AG10803 (cell line): Measurements from ENCODE around the gene PHYKPL.

Source experiments
- DNase-seq: peaks from one replicate; pipeline ENCODE4 v3.0.0; 2010; ENCODE audit warnings: low read depth
- H3K4me3 ChIP-seq: 2 replicates; pipeline ENCODE4 v1.5.1; 2011; ENCODE audit warnings: mild to moderate bottlenecking, low read length, control low read depth
- CTCF ChIP-seq: conservative IDR thresholded peaks from 2 replicates; pipeline ENCODE4 v1.5.1; 2011; ENCODE audit warnings: mild to moderate bottlenecking, low read length, control low read depth, inconsistent platforms

Gene PHYKPL

DNA sequence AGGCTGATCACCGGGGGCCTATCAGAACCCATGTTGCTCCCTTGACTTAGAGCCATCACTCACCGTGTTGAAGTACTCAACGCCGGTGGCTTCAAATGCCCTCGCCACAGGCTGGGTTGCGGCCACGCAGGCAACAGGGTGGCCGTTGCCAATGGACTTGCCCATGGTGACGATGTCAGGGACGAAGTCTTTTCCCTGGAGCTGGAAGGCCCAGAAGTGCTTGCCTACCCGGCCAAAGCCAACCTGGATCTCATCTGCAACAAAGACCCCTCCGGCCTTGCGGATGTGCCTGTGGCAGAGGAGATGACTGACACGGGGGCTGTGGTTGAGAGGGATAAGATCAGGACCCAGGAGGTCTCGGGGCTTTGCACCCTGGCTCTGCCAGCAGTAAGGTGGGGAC lies 10.3 kb downstream of the PHYKPL start:
- no peak for DNase-seq
- TF ChIP-seq CTCF, result no peak
- no peak overlapping the region for H3K4me3 ChIP-seq

DNA sequence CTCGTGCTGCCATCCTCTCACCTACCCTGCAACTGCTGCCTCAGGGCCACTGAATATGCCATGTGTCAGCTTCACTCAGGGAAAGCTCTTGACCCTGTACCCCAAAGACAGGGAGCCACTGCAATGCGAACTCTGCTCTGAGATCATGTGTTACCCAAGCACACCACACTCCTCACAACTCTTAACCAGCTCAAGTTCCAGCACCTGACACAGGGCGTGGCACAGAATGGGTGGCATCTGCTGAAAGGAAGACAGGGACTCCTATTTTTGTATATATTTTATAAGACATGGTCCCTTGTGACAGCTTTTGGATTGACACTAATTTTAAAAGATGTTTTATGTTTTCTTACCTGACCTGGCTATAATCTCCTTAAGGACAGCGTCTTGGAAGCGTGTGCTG lies 10.7 kb downstream of the PHYKPL start:
- no peak overlapping the region for H3K4me3 ChIP-seq
- TF ChIP-seq CTCF, result no peak
- no peak for DNase-seq

DNA sequence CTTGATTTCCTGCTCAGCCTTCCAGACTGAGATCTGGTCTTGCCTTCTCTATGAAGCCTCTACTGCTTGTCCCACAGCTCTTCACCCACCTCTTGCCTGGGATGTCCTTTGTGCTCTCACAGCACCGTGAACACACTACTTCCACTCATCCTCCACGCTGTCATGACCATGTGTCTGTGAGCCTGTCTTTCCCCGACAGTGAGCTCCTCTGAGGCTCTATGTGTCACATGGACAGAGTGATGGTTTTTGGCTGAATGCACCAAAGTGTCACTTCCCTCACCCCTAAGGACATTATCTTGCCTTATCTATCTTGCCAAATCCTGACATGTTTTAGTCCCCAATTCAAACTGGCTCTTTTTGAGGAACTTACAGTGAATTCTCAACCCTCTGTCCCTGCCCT lies 11.3 kb downstream of the PHYKPL start:
- DNase-seq, result no peak
- no peak for TF ChIP-seq CTCF
- H3K4me3 ChIP-seq, result no peak overlapping the region

DNA sequence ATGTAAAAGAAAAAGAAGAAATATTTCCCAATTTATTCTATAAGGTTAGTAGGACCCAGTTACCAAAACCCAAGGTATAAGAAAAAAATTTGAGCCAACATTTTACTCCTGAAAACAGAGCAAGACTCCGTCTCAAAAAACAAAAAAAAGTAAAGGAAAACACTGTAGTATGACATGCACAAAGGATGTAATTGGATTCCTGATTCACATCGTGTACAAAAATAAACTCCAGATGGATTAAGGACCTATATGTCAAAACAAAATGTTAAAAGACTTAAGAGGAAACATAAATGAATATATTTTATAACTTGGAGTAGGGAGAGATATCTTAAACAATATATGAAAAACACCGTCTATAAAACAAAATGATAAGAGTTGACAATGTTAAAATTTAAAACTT lies 13.8 kb downstream of the PHYKPL start:
- no peak for DNase-seq
- H3K4me3 ChIP-seq, result no peak overlapping the region
- TF ChIP-seq CTCF, result no peak

DNA sequence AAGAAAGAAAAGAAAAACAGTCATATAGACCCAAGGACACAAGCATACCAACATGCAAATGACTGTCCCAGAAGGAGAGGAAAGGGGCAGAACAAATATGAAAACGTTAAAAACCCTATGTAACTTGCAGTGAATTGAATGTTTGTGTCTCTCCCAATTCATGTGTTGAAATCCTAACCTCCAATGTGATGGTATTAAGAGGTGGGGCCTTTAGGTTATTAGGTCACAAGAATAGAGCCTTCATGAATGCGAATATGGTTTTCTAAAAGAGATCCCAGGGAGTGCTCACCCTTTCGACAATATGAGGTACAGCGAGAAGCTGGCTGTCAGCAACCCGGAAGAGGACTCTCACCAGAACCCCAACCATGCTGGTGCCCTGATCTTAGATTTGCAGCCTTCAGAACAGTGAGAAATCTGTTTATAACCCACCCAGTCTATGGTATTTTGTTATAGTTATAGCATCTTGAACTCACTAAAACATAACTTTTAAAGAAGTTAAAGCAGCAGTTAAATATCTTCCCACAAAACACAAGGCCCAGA lies 14.3 kb downstream of the PHYKPL start:
- no peak for TF ChIP-seq CTCF
- no peak overlapping the region for H3K4me3 ChIP-seq
- DNase-seq, result no peak

DNA sequence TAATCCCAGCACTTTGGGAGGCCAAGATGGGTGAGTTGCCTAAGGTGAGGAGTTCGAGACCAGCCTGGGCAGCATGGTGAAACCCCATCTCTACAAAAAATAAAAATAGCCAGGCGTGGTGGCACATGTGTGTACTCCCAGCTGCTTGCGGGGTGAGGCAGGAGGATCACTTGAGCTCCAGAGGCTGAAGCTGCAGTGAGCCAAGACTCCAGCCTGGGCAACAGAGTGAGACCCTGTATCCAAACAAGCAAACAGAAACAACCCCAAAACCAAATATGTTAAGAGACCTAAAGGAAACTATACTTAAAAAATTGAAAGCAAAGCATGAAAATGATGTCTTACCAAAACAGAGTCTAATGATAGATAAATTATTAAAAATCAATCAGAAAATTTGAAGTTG lies 15.8 kb downstream of the PHYKPL start:
- DNase-seq, result no peak
- TF ChIP-seq CTCF, result no peak

DNA sequence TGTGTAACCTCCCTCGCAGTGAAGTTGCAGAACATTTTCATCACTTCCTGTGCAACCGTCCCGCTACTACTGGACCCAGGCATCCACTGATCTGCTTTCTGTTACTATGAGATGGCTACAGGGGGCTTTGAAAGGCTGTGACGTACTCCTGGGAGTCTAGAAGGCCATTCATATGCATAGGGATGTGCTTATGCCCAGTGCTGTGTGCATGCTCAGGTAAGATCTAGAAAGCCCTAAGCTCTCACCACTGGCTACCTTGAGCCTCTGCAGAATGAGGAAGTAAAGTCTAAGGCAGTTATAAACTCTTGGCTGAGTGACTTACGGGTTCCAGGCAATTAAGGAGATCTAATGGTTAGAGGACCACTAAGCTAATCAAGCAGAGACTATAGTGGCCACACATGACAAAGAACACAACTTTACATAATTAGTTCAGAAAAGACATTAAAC lies 16.5 kb downstream of the PHYKPL start:
- H3K4me3 ChIP-seq, result no peak overlapping the region
- no peak for DNase-seq
- TF ChIP-seq CTCF, result no peak

More for the DNA sequence above, 15.8 kb downstream of the PHYKPL start:
- H3K4me3 ChIP-seq, result no peak overlapping the region
